GM19467 (cell line): ENCODE measurements around the gene CCDC30.
"Not testable (repeated sequence)": the region's sequence is repeated elsewhere in the genome, so short reads cannot be mapped to it uniquely, and the experiment has no call there.

ENCODE experiments used
- ATAC-seq: cut with Tn5 transposase; IDR thresholded peaks from one replicate; pipeline ENCODE4 v1.9.1; 2021; ENCODE audit warnings: mild to moderate bottlenecking, moderate library complexity; ENCODE audit not compliant: unreplicated experiment

The CCDC30 gene

GRCh38 chr1:42449256-42449655 lies 13.8 kb upstream of the CCDC30 start:
- no peak for ATAC-seq

DNA sequence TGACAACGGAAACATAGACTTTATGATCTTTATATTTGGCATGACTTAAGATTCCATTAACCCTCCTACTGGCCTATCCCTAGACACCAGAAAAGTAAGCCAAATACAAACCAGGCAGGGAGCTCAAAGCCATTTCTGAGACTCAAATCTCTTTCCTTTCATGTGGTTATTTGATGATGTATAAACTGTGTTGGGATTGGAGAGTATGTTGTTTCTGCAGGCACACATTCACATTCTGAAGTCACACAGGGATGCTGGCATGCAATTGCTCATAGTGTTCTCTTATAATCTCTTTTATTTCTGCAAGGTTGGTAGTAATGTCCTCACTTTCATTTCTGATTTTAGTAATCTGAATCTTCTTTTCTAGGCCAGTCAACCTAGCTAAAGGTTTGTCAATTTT lies 13.0 kb upstream of the CCDC30 start:
- ATAC-seq = no peak

DNA sequence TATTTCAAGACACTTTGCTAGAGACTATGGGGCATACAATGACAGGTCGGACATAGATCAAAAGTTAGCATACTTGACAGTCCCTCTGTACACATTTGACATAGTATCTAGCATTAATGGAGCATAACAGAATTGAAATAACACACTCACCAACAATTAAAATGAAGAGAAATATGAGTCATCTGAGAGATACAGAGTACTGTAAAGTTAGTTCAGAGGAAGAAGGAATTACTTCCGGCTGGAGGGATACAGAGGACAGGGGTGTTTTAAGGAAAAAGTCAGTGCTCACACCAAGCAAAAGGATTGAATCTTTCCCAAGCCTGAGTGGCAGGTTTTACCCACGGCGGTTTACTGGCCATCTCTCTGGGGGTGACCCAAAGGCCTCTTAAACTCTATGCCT lies 9.7 kb upstream of the CCDC30 start:
- no peak for ATAC-seq

DNA sequence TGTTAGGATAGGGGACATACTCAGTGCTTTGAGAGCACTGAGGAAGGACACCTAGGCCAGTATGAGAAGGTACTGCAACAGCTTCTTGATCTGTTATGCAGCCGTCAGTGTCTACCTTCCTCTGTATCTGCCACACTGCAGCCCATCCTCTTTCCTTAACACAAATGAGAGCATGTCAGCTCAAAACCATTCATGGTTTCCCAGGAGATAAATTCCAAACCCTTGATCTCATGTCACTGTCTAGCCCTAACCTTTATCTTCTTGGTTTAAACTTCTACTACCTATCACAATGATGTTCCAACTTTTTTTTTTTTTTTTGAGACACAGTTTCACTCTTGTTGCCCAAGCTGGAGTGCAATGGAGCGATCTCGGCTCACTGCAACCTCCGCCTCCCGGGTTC lies 8.7 kb upstream of the CCDC30 start:
- ATAC-seq = no peak

DNA sequence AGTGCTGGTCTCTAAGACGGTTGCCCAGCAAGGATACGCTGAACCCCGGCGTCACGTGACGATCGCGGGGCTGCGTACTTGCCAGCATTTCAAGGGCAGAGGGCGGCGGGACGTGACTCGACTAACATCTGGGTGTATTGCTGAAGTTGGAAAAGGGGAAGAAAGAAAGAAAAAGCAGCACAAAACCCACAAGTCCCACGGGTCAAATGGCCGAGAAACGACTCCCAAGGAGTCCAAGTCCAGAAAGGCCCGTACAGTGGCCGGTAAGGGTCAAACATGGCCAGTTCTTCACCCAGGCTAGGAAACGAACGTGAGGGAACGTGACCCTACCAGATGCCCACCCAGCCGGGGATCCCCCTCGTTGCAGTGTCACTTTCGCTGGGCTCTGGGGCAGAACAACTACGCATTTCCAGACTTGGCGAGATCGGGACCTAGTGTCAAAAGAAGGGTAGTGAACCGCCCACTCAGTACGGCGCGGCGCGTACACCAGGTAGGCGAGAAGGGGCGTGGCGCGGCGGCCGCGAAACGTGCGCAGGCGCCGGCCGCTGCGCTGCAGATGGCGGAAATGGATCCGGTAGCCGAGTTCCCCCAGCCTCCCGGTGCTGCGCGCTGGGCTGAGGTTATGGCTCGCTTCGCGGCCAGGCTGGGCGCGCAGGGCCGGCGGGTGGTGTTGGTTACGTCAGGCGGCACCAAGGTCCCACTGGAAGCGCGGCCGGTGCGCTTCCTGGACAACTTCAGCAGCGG lies 6.9 kb upstream of the CCDC30 start, which contains the start of the genes PPCS and ZMYND12:
TSS of gene PPCS (plus strand) at position 534 of the 744 bp plus-strand sequence. CDS start at position 557, 23 bp downstream.
TSS of gene ZMYND12 (minus strand) at position 13 of the 744 bp plus-strand sequence. CDS start 25 bp downstream, outside the sequence.
- peak; percentile 72 for ATAC-seq

DNA sequence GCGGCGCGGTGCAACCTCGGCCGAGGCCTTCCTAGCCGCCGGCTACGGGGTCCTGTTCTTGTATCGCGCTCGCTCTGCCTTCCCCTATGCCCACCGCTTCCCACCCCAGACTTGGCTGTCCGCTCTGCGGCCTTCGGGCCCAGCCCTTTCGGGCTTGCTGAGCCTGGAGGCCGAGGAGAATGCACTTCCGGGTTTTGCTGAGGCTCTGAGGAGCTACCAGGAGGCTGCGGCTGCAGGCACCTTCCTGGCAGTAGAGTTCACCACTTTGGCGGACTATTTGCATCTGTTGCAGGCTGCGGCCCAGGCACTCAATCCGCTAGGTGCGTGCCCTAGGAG lies 6.4 kb upstream of the CCDC30 start:
- ATAC-seq = peak; percentile 43

GRCh38 chr1:42461196-42461595 lies 1.9 kb upstream of the CCDC30 start:
- ATAC-seq = no peak

DNA sequence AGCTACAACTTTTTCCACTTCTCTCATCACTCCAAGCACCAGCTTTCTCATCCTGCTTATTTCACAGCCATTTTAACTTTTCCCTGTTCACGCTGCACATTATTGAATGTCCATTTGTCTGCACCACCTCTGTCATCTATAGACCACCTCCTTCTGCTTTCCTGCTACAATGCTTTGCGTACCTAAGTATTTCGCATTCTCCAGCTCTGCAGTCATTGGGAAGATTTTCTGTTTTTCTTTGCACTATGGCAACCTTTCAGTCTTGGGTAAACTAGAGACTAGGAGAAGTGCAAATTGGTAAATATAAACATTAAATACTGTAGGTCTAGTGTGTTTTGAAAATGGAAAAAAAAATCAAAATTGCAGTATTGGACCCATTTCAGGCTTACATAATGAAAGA lies 835 bp downstream of the CCDC30 start:
- no peak for ATAC-seq

- ATAC-seq = no peak
Measured at GRCh38 chr1:42466030-42466429, 2.9 kb downstream of the CCDC30 start.

- no peak for ATAC-seq
Measured at GRCh38 chr1:42469727-42470126, 6.6 kb downstream of the CCDC30 start.

DNA sequence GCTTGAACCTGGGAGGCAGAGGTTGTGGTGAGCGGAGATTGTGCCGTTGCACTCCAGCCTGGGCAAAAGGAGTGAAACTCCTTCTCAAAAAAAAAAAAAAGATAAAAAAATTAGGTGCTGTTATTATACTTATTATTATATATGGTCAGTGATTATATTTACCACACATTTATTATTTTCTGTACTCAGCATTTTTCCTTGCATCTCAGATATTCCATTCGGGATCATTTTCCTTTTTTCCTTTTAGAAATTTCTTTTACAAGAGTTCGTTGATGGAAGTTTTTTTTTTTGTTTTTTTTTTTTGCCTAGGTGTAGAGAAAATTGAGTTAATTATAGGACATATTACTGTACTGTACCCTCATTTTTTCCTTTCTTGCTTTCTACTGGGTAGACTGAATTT lies 13.5 kb downstream of the CCDC30 start:
- no peak for ATAC-seq

DNA sequence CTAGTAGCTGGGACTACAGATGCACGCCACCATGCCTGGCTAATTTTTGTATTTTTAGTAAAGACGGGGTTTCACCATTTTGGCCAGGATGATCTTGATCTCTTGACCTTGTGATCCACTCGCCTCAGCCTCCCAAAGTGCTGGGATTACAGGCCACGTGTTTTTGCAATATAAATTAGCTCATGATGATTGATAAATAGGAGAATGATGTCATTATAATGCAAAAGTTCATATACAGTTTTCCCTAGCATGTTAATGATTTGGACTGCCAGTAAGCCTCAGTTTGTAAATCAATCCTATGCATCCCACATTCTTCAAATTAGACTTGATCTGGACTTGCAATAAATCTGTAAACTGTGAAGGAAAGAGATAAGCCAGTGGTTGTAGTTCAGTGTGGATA lies 14.3 kb downstream of the CCDC30 start:
- ATAC-seq = not testable (repeated sequence)

DNA sequence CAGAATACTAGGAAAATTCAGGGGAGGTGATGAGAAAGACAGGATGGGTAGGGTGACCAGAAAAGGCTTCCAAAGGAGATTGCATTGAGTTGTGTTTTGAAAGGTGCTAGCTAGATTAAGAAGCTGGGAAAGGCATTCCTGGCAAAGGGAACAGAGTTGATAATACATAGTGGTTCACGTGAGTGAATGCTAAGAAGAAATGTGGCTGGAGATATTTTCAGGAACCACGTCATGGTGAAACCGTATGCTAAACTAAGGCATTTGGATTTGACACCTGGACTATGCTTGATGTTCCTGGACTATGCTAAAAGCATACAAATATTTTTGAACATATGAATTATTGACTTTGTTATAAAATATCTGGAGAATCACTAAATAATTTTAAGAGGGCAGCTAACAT lies 14.7 kb downstream of the CCDC30 start:
- ATAC-seq = no peak

DNA sequence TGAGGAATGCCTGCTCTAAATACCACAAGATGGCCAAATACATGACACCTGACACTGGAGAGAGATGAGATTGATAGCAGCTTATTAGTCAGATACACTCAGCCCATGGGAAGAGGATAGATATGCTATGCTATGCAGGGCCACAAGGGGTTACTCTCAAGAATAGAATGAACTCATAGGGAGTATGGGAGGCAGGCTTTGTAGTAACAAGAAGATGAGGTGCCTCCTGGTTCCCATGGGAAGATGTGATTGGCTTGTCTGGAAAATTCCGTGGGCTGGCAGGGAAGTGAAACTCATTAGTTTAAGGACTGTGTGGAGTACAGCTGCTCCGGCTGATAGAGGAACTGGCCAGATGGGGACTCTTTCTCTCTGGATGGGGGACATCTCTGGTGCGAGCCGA lies 16.5 kb downstream of the CCDC30 start:
- ATAC-seq = no peak

DNA sequence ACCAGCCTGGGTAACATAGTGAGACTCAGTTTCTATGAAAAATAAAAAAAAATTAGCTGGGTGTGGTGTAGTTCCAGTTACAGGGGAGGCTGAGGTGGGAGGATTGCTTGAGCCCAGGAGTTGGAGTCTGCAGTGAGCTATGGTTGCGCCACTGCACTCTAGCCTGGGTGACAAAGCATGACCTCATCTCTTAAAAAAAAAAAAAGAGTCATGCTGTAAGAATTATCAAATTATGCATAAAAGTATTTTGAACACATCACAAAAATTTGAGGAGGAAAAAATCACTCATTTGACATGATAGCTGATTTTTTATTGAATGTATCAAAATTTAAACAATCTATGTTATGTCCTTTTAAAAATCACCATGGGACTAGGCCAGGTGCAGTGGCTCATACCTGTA lies 17.8 kb downstream of the CCDC30 start:
- no peak for ATAC-seq

DNA sequence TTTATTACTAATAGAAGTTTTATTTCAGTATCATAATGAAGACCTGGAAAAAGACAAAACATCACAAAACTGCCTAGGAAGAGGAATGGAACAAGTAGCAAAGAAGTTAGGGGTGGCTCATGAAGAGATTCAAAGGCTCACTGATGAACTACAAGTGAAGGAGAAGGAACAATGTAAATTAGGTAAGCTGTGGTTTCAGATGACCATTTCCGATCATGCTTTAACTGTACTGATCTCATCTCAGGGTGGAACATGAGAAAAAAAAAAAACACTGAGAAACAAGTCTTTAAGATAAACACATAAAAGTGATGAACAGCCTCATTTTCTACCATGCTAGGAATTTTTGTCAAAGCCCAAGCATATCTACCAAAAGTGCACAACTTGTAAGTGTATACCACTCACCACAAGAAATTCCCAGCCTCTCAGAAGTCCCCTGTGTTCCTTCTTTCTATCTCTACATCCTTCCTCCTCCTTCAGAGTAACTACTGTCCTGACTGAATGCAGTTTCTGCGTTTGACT lies 19.6 kb downstream of the CCDC30 start:
- no peak for ATAC-seq

GRCh38 chr1:42484382-42484781 lies 21.3 kb downstream of the CCDC30 start:
- no peak for ATAC-seq

DNA sequence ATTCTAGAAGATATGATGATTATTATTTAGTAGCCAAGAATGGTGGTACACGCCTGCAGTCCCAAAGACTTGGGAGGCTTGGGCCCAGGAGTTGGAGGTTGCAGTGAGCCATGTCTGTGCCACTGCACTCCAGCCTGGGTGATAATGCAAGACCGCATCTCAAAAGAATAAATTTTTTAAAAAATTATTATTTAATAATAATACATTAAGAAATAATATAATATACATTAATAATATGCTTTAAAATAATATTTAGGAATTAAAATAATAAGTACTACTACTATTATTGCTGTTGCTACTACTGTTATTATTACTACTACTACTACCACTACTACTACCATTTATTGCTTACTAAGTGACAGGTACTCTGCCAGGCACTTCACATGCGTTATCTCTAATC lies 27.2 kb downstream of the CCDC30 start:
- no peak for ATAC-seq

DNA sequence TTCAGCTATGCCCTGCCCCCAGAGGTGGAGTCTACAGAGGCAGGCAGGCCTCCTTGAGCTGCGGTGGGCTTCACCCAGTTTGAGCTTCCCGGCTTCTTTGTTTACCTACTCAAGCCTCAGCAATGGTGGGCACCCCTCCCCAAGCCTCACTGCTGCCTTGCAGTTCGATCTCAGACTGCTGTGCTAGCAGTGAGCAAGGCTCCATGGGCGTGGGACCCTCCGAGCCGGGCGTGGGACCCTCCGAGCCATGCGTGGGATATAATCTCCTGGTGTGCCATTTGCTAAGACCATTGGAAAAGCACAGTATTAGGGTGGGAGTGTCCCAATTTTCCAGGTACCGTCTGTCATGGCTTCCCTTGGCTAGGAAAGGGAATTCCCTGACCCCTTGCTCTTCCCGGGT lies 38.9 kb downstream of the CCDC30 start:
- not testable (repeated sequence) for ATAC-seq

DNA sequence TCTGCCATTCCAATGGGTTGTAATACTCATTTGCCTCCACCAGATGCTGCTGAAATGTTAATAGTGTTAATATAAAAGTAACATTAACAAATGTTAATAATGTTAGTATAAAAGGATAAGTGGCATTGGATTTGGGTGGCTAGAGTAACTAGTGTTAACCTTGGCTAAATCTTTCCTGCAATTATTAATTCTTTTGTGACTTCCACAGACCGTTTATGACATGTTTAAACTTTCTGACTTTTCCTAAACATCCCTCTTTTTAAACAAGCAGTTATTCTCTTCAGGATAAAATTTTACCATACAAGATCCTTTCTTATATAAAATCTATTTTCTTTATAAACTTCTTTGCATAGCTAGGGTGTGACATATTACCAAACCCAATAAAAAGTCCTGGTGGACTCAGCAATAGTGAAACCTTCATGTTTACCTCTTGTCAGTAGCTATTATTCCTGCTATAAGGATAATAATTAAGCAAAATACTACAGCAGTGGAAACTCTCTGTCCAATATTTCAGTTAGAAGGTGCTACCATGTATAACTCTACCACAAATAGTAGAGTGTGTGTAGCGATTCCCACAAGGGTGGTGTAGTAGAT lies 41.5 kb downstream of the CCDC30 start:
- no peak for ATAC-seq

DNA sequence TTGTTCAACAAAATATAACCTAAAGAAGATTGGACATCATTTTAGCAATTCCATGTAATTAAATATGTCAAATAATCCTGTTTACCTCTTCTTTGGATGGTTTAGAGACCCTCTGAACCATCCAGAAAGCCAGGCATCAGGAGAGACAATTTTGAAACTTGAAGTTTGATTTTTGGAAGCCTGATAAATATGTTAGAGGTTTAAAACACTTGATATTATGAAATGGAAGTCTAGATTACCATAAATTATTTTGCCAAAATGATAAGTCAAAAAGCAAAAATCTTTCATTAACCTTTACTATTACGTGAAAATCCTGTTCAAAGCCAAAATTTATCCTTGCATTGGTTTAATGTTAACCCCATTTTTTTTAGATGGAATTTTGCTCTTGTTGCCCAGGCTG lies 43.5 kb downstream of the CCDC30 start:
- ATAC-seq = no peak

DNA sequence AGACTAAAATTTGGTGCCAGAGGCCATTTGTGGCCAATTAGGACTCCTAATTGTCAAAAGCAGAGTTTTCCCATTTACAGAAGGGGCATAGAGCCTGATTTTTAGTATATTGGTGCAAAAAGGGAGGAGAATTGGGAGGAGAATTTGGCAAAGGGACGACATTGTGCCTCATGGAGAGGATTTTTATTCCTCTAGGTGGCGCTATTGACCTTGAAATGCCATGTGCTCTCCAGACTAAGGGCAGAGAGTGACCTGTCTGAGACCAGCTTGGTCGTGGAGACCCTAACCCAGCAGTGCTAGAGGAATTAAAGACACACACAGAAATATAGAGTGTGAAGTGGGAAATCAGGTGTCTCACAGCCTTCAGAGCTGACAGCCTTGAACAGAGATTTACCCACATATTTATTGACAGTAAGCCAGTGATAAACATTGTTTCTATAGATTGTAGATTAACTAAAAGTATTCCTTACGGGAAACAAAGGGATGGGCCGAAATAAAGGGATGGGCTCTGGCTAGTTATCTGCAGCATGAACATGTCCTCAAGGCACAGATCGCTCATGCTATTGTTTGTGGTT lies 48.6 kb downstream of the CCDC30 start:
- not testable (repeated sequence) for ATAC-seq
